Adrenal gland (tissue), 12 donors: ENCODE measurements around the gene TMEM163. TPM values are rescaled to one million over a fixed set of nuclear protein-coding genes. Genes with fewer than 3 reads are reported as not detected.

Source experiments
- DNase-seq, 7 donors: peaks; one replicate each; pipeline ENCODE4 v3.0.0-alpha.2; 2019 to 2020
- H3K27ac ChIP-seq, 5 donors: fragments of 200-600 bp; sonication (generic) in 4 of 5; 1 replicate in 3 of 5; 2 replicates in 2 of 5; pipeline versions ENCODE4 v1.5.1 to v1.8.0; 2016 to 2020; ENCODE audit warnings: mild to moderate bottlenecking in 1 of 5
- H3K27me3 ChIP-seq: fragments of 200-600 bp; 2 replicates; pipeline ENCODE4 v1.8.0; 2021
- H3K36me3 ChIP-seq, 2 donors: fragments of 200-600 bp; replicated peaks in 1 of 2; 1 replicate in 1 of 2; 2 replicates in 1 of 2; pipeline versions ENCODE4 v1.5.1 to v1.8.0; 2018 to 2022
- H3K4me1 ChIP-seq, 2 donors: fragments of 200-600 bp; replicated peaks in 1 of 2; 1 replicate in 1 of 2; 2 replicates in 1 of 2; pipeline versions ENCODE4 v1.5.1 to v1.8.0; 2018 to 2021
- H3K4me3 ChIP-seq, 4 donors: fragments of 200-600 bp; sonication (generic) in 3 of 4; one replicate each; pipeline ENCODE4 v1.5.1; 2016 to 2018
- H3K9me3 ChIP-seq, 3 donors: fragments of 200-600 bp; sonication (generic) in 1 of 3; replicated peaks in 1 of 3; 1 replicate in 2 of 3; 2 replicates in 1 of 3; pipeline versions ENCODE4 v1.5.1 to v1.8.0; 2016 to 2021
- CTCF ChIP-seq, 6 experiments: fragments of 450-650 bp in 4 of 6; fragments of 200-600 bp in 2 of 6; sonication (generic) in 1 of 6; IDR thresholded peaks; 1 replicate in 5 of 6; 2 replicates in 1 of 6; pipeline versions ENCODE4 v1.5.1 to v1.8.0; 2016 to 2021; ENCODE audit warnings: antibody characterized with exemption in 6 of 6, mild to moderate bottlenecking in 2 of 6, moderate library complexity in 1 of 6
- POLR2A ChIP-seq, 2 donors: fragments of 450-650 bp; IDR thresholded peaks; one replicate each; pipeline ENCODE4 v1.6.1; 2017; ENCODE audit warnings: antibody characterized with exemption in 2 of 2, mild to moderate bottlenecking in 2 of 2, moderate library complexity in 1 of 2
- WGBS, 4 donors: extraction: QIAGEN DNeasy Blood & Tissue Kit in 2 of 4; methylation state at CpG; one replicate each; pipeline versions ENCODE4 v1.1.5 to v1.1.7; 2013 to 2017; 5-methylcytosine and 5-hydroxymethylcytosine counted together
- intact Hi-C, 2 donors: fragments of 100-400 bp; cut with DNase I; formaldehyde crosslinking; loops; one replicate each; pipeline versions ENCODE4 v1.14.1 to v1.15.0; 2022 to 2023
- polyA plus RNA-seq, 3 donors: library from polyadenylated mRNA; stranded (reverse); fragments of 200-250 nt in 2 of 3; fragments of 350-450 nt in 1 of 3; fragmentation: Illumina TruSeq in 1 of 3; extraction: RNeasy Lipid Tissue Mini Kit (QIAGEN cat#74804) in 1 of 3; gene quantifications; one replicate each; pipeline ENCODE4 v1.2.3, GENCODE V29; 2013 to 2014
- total RNA-seq, 9 donors: library from RNA; depleted of rRNA in 4 of 9; stranded (reverse); fragments of >200 nt in 4 of 9; fragments of 120-200 nt in 1 of 9; fragmentation: NEBNext Ultra II Directional in 1 of 9; extraction: Animal tissue kit (Norgen Biotek cat#: 25700) in 1 of 9; gene quantifications; one replicate each; pipeline versions ENCODE4 v1.1.0 to v1.2.4, GENCODE V29; 2013 to 2023
- donor health status: healthy with polysubstance abuse.
- donor health status: Bipolar disorder and iron deficiency.
- donor health status: DM: yes; HTN: yes; CAD: no.
- donor health status: DM: no; HTN: no; CAD: no.
- donor health status: DM: no; HTN: no; CAD: no.
- donor health status: DM: yes; HTN: yes; CAD: no.

Gene TMEM163
- total and polyA plus RNA-seq, 12 donors, result 3.6 to 21.6 (median 9.5) TPM

- Histone ChIP-seq H3K9me3 (no peaks in the 10 kb centered on the region), H3K27me3 (no peaks in the 10 kb centered on the region), H3K4me3 (no peak overlapping the region), H3K4me1 (peaks cover 0 to 4% of the 10 kb centered on the region in 2 donors), H3K27ac (peak overlapping the region in 1 of 5 donors; percentile 34), H3K36me3 (no peaks in the 10 kb centered on the region)
- no peak for DNase-seq
- TF ChIP-seq POLR2A (IDR thresholded peaks at IDR 0.05) (no peak), CTCF (IDR thresholded peaks at IDR 0.05) (no peak)
- 75 to 90% (median 79%) methylated on average over 6 of the region's 6 CpGs for WGBS, 4 donors
- intact Hi-C loops, result no loop called here
Observed at GRCh38 chr2:134583462-134583861, 135.3 kb downstream of the TMEM163 start.

GRCh38 chr2:134582547-134582899, 136.3 kb downstream of the TMEM163 start:
- no peaks in the 10 kb centered on the region for H3K9me3 ChIP-seq
- TF ChIP-seq POLR2A (IDR thresholded peaks at IDR 0.05) (no peak), CTCF (IDR thresholded peaks at IDR 0.05) (no peak)
- 60 to 72% (median 68%) methylated on average over 2 of the region's 2 CpGs for WGBS, 4 donors
- intact Hi-C loops, result no loop called here
- H3K36me3 ChIP-seq, result no peaks in the 10 kb centered on the region
- no peak overlapping the region for H3K27ac ChIP-seq
- H3K4me1 ChIP-seq, result peaks cover 0 to 4% of the 10 kb centered on the region in 2 donors
- no peak overlapping the region for H3K4me3 ChIP-seq
- no peak for DNase-seq
- no peaks in the 10 kb centered on the region for H3K27me3 ChIP-seq

GRCh38 chr2:134581877-134582546, 136.8 kb downstream of the TMEM163 start:
- WGBS, 4 donors, result 88 to 96% (median 91%) methylated on average over 10 of the region's 10 CpGs
- Histone ChIP-seq H3K27me3 (no peaks in the 10 kb centered on the region), H3K27ac (no peak overlapping the region), H3K4me3 (no peak overlapping the region), H3K4me1 (peaks cover 0 to 4% of the 10 kb centered on the region in 2 donors), H3K9me3 (no peaks in the 10 kb centered on the region), H3K36me3 (no peaks in the 10 kb centered on the region)
- TF ChIP-seq POLR2A (IDR thresholded peaks at IDR 0.05) (no peak), CTCF (IDR thresholded peaks at IDR 0.05) (no peak)
- no peak for DNase-seq
- intact Hi-C loops, result no loop called here

- DNase-seq, result peak in 1 of 7 donors; percentile 10
- no peaks in the 10 kb centered on the region for H3K36me3 ChIP-seq
- no peaks in the 10 kb centered on the region for H3K4me1 ChIP-seq
- no peak overlapping the region for H3K27ac ChIP-seq
- H3K4me3 ChIP-seq, result no peak overlapping the region
- no peaks in the 10 kb centered on the region for H3K27me3 ChIP-seq
- intact Hi-C loops, result no loop called here
- TF ChIP-seq CTCF (IDR thresholded peaks at IDR 0.05), result no peak
- TF ChIP-seq POLR2A (IDR thresholded peaks at IDR 0.05), result no peak
- WGBS, 4 donors, result 82 to 91% (median 90%) methylated on average over 7 of the region's 7 CpGs
- H3K9me3 ChIP-seq, result no peaks in the 10 kb centered on the region
Observed at GRCh38 chr2:134578316-134578715, 140.5 kb downstream of the TMEM163 start.
